Stimulated activated CD8-positive, alpha-beta memory T cell treated with anti-CD3 and anti-CD28 coated beads, Interleukin-7, amount 100 ng/mL, for 24 hours (primary cell): ENCODE data around the gene STARD13.

Experiments used
- DNase-seq: peaks from one replicate; pipeline ENCODE4 v3.0.0-alpha.2; 2020; ENCODE audit warnings: low read depth

Gene STARD13

GRCh38 chr13:33139780-33140535, 145.6 kb downstream of the STARD13 start:
- DNase-seq = no peak

GRCh38 chr13:33139184-33139583, 146.4 kb downstream of the STARD13 start:
- no peak for DNase-seq

- no peak for DNase-seq
Measured at GRCh38 chr13:33138441-33138840, 147.1 kb downstream of the STARD13 start.

GRCh38 chr13:33137721-33138120, 147.8 kb downstream of the STARD13 start:
- DNase-seq = no peak

GRCh38 chr13:33135097-33135496, 150.5 kb downstream of the STARD13 start:
- no peak for DNase-seq

GRCh38 chr13:33134213-33134612, 151.3 kb downstream of the STARD13 start:
- no peak for DNase-seq

- DNase-seq = no peak
Measured at GRCh38 chr13:33132644-33133440, 152.7 kb downstream of the STARD13 start.

GRCh38 chr13:33129886-33130285, 155.7 kb downstream of the STARD13 start:
- DNase-seq = no peak

GRCh38 chr13:33129094-33129832, 156.3 kb downstream of the STARD13 start:
- DNase-seq = no peak

GRCh38 chr13:33128134-33128533, 157.4 kb downstream of the STARD13 start:
- no peak for DNase-seq

- no peak for DNase-seq
Measured at GRCh38 chr13:33127009-33127551, 158.5 kb downstream of the STARD13 start.

GRCh38 chr13:33125821-33126570, 159.6 kb downstream of the STARD13 start:
- DNase-seq = no peak

- no peak for DNase-seq
Measured at GRCh38 chr13:33123066-33123859, 162.3 kb downstream of the STARD13 start.

GRCh38 chr13:33119856-33120543, 165.6 kb downstream of the STARD13 start:
- DNase-seq = no peak

- no peak for DNase-seq
Measured at GRCh38 chr13:33119022-33119781, 166.4 kb downstream of the STARD13 start.

- DNase-seq = no peak
Measured at GRCh38 chr13:33116321-33117010, 169.1 kb downstream of the STARD13 start.

- no peak for DNase-seq
Measured at GRCh38 chr13:33115274-33115673, 170.3 kb downstream of the STARD13 start.

- no peak for DNase-seq
Measured at GRCh38 chr13:33114146-33114545, 171.4 kb downstream of the STARD13 start.

GRCh38 chr13:33112766-33113165, 172.8 kb downstream of the STARD13 start:
- no peak for DNase-seq
